ENCODE results near the gene ZNF697. TPM values are rescaled to one million over a fixed set of nuclear protein-coding genes. Genes with fewer than 3 reads are reported as not detected.
A peak's percentile ranks its signal among the peaks of the same experiment; 100 is the strongest.

Gene ZNF697
- total RNA-seq, 1 experiment from 2014 or later = 4.1 TPM

DNA sequence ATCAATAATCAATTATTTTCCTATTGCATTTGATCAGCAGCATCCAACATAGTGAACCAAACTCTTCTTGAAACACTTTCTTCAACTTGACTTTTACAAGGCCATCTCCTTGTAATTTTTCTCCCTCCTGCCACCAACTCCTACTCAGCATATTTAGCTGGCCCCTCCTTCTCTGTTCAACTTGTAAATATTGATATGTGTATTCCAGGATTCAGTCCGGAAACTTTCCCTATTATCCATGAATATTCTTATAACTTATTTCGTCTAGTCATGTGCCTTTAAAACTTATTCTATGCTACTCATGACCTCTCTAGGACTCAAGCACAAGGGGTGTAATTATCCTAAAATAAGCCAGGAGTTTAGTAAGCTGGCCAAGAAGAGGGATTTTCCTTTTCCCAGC is 52.9 kb downstream of the ZNF697 start:
- Histone ChIP-seq H3K4me2 (no peak overlapping the region), H3K27me3 (ENCODE audit: insufficient read depth, low read depth) (no peaks in the 10 kb centered on the region), H3K27ac (no peak overlapping the region), H3K4me1 (replicated peaks; ENCODE audit: insufficient read depth) (no peaks in the 10 kb centered on the region), H3K9me2 (ENCODE audit: insufficient read depth) (no peaks in the 10 kb centered on the region), H3K9me3 (ENCODE audit: insufficient read depth, low read depth) (no peaks in the 10 kb centered on the region), H3K4me3 (no peak overlapping the region), H3K79me2 (ENCODE audit: low read depth) (no peaks in the 10 kb centered on the region), H3K36me3 (ENCODE audit: low read depth) (no peaks in the 10 kb centered on the region), H2AFZ (no peak overlapping the region), H4K20me1 (ENCODE audit: insufficient read depth) (no peaks in the 10 kb centered on the region), H3F3A (ENCODE audit: insufficient read depth, low read depth) (no peaks in the 10 kb centered on the region)
- no peak for DNase-seq
- ChIA-PET POLR2A (ENCODE audit: unreplicated experiment) (no interaction called here), CTCF (no interaction called here)
- BruUV-seq (replicated peaks) = no TSS peak
- intact Hi-C loops (cut with micrococcal nuclease; ENCODE audit: unreplicated experiment) = no loop called here
- TF ChIP-seq, protein P1, sequence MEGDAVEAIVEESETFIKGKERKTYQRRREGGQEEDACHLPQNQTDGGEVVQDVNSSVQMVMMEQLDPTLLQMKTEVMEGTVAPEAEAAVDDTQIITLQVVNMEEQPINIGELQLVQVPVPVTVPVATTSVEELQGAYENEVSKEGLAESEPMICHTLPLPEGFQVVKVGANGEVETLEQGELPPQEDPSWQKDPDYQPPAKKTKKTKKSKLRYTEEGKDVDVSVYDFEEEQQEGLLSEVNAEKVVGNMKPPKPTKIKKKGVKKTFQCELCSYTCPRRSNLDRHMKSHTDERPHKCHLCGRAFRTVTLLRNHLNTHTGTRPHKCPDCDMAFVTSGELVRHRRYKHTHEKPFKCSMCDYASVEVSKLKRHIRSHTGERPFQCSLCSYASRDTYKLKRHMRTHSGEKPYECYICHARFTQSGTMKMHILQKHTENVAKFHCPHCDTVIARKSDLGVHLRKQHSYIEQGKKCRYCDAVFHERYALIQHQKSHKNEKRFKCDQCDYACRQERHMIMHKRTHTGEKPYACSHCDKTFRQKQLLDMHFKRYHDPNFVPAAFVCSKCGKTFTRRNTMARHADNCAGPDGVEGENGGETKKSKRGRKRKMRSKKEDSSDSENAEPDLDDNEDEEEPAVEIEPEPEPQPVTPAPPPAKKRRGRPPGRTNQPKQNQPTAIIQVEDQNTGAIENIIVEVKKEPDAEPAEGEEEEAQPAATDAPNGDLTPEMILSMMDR (conservative IDR thresholded peaks at IDR 0.05) = no peak
- TF ChIP-seq EZH2 (IDR thresholded peaks at IDR 0.05; ENCODE audit: low read depth) = no peak

DNA sequence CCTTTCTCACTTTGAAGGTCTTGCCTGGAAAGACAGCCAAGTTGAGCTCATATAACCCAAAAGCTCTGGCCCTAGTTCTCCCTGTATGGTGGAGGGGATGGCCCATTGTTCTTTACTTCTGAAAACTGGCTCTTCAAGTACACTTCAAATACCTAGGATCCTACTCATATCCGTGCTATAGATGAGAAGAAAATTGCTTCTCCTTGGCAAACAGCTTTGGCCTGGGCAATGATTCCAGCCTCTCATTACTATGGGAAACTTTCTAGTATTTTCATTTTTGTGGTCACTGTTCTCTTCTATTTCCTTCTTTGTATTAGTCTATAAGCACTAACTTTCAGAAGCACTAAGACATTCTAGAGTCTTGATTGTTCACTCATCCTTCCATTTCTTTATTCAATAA is 53.7 kb downstream of the ZNF697 start:
- ChIA-PET CTCF (no interaction called here), POLR2A (ENCODE audit: unreplicated experiment) (no interaction called here)
- BruUV-seq (replicated peaks) = no TSS peak
- Histone ChIP-seq H4K20me1 (ENCODE audit: insufficient read depth) (no peaks in the 10 kb centered on the region), H3K27me3 (ENCODE audit: insufficient read depth, low read depth) (no peaks in the 10 kb centered on the region), H3K4me1 (replicated peaks; ENCODE audit: insufficient read depth) (no peaks in the 10 kb centered on the region), H2AFZ (no peak overlapping the region), H3K9me3 (ENCODE audit: insufficient read depth, low read depth) (no peaks in the 10 kb centered on the region), H3K4me2 (no peak overlapping the region), H3K79me2 (ENCODE audit: low read depth) (no peaks in the 10 kb centered on the region), H3F3A (ENCODE audit: insufficient read depth, low read depth) (no peaks in the 10 kb centered on the region), H3K36me3 (ENCODE audit: low read depth) (no peaks in the 10 kb centered on the region), H3K4me3 (no peak overlapping the region), H3K27ac (no peak overlapping the region), H3K9me2 (ENCODE audit: insufficient read depth) (no peaks in the 10 kb centered on the region)
- intact Hi-C loops (cut with micrococcal nuclease; ENCODE audit: unreplicated experiment) = no loop called here
- TF ChIP-seq, protein P1 (conservative IDR thresholded peaks at IDR 0.05) = no peak
- TF ChIP-seq EZH2 (IDR thresholded peaks at IDR 0.05; ENCODE audit: low read depth) = no peak
- peak; percentile 10 to 62 for DNase-seq

DNA sequence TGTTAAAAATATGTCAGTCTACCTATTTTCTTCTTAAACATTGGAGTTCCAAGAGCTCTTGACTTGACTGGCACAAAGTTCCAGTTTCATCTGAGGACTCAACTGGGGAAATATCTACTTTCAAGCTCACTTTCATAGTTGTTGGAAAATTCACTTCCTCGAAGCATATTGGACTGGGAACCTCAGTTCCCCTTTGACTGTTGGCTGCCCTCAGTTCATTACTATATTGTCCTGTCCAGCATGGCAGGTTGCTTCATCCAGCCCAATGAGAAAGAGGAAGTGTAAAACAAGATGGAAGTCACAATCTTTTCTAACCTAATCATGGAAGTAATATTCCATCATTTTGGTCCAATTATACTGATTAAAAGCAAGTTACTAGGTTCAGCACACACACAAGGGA is 54.3 kb downstream of the ZNF697 start:
- ChIA-PET POLR2A (ENCODE audit: unreplicated experiment) (no interaction called here), CTCF (no interaction called here)
- H3K27me3 ChIP-seq (ENCODE audit: insufficient read depth, low read depth) = no peaks in the 10 kb centered on the region
- H3K27ac ChIP-seq = no peak overlapping the region
- BruUV-seq (replicated peaks) = no TSS peak
- DNase-seq = no peak
- H3K9me3 ChIP-seq (ENCODE audit: insufficient read depth, low read depth) = no peaks in the 10 kb centered on the region
- H3K4me1 ChIP-seq (replicated peaks; ENCODE audit: insufficient read depth) = no peaks in the 10 kb centered on the region
- intact Hi-C loops (cut with micrococcal nuclease; ENCODE audit: unreplicated experiment) = no loop called here
- no peak overlapping the region for H3K4me2 ChIP-seq
- H3F3A ChIP-seq (ENCODE audit: insufficient read depth, low read depth) = no peaks in the 10 kb centered on the region
- no peaks in the 10 kb centered on the region for H3K36me3 ChIP-seq (ENCODE audit: low read depth)
- TF ChIP-seq, protein P1 (conservative IDR thresholded peaks at IDR 0.05) = no peak
- no peak for TF ChIP-seq EZH2 (IDR thresholded peaks at IDR 0.05; ENCODE audit: low read depth)
- H3K9me2 ChIP-seq (ENCODE audit: insufficient read depth) = no peaks in the 10 kb centered on the region
- no peaks in the 10 kb centered on the region for H3K79me2 ChIP-seq (ENCODE audit: low read depth)
- no peak overlapping the region for H3K4me3 ChIP-seq
- no peaks in the 10 kb centered on the region for H4K20me1 ChIP-seq (ENCODE audit: insufficient read depth)
- H2AFZ ChIP-seq = no peak overlapping the region
